Esophagus squamous epithelium (tissue), 4 donors: Measurements from ENCODE around the gene NGF.

Experiments
- POLR2A ChIP-seq, 4 donors: fragments of 450-650 bp; IDR thresholded peaks; one replicate each; pipeline ENCODE4 v1.6.1; 2017; ENCODE audit warnings: antibody characterized with exemption in 4 of 4, mild to moderate bottlenecking in 4 of 4, moderate library complexity in 3 of 4
- TF ChIP-seq, protein P1 (sequence below), 6 experiments: fragments of 450-650 bp in 4 of 6; fragments of 200-600 bp in 2 of 6; sonication (generic) in 2 of 6; IDR thresholded peaks; one replicate each; pipeline ENCODE4 v1.5.1; 2016 to 2019; ENCODE audit warnings: antibody characterized with exemption in 6 of 6, mild to moderate bottlenecking in 4 of 6, moderate library complexity in 4 of 6

DNA sequence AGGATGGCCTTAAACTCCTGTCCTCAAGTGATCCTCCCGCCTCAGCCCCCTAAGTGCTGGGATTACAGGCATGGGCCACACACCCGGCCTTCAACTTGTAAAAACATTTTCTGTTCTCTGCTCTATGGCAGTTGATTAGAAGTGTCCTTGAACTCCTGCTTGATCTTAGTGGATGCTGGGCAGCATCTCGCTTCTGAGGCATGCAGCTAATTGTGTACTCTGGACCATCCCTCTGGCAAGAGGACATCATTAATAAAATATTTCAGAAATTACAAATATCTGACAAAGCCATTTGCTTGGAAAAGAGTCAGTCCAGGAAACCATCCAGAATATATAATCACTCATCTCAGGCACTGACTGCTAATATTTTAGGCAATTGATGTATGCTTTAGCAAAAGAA, 8.1 kb downstream of the NGF start:
- TF ChIP-seq, protein P1, sequence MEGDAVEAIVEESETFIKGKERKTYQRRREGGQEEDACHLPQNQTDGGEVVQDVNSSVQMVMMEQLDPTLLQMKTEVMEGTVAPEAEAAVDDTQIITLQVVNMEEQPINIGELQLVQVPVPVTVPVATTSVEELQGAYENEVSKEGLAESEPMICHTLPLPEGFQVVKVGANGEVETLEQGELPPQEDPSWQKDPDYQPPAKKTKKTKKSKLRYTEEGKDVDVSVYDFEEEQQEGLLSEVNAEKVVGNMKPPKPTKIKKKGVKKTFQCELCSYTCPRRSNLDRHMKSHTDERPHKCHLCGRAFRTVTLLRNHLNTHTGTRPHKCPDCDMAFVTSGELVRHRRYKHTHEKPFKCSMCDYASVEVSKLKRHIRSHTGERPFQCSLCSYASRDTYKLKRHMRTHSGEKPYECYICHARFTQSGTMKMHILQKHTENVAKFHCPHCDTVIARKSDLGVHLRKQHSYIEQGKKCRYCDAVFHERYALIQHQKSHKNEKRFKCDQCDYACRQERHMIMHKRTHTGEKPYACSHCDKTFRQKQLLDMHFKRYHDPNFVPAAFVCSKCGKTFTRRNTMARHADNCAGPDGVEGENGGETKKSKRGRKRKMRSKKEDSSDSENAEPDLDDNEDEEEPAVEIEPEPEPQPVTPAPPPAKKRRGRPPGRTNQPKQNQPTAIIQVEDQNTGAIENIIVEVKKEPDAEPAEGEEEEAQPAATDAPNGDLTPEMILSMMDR (IDR thresholded peaks at IDR 0.05): no peak
- TF ChIP-seq POLR2A (IDR thresholded peaks at IDR 0.05): no peak
